RWPE2 (cell line): Measurements from ENCODE around the gene TMEM139.

Experiments
- ATAC-seq: fragments of 200-7000 bp; cut with Tn5 transposase; 3 replicates; pipeline ENCODE4 v1.9.1; 2021; ENCODE audit warnings: low read depth
- DNase-seq: peaks from one replicate; pipeline ENCODE4 v3.0.0-alpha.2; 2020; ENCODE audit warnings: low spot score
- H3K27ac ChIP-seq: fragments of 450-650 bp; 2 replicates; pipeline ENCODE4 v1.5.1; 2017; ENCODE audit warnings: mild to moderate bottlenecking; ENCODE audit not compliant: poor library complexity, severe bottlenecking
- H3K27me3 ChIP-seq: fragments of 250-450 bp; sonication (Bioruptor Pico); 2 replicates; pipeline ENCODE4 v1.5.1; 2021; ENCODE audit warnings: mild to moderate bottlenecking, moderate library complexity; ENCODE audit not compliant: insufficient read depth, poor library complexity, severe bottlenecking
- H3K36me3 ChIP-seq: fragments of 250-450 bp; sonication (Bioruptor Pico); 2 replicates; pipeline ENCODE4 v1.5.1; 2020; ENCODE audit warnings: low read depth, mild to moderate bottlenecking, moderate library complexity
- H3K4me1 ChIP-seq: fragments of 250-450 bp; sonication (Bioruptor Pico); 2 replicates; pipeline ENCODE4 v1.5.1; 2021; ENCODE audit warnings: mild to moderate bottlenecking, moderate library complexity; ENCODE audit not compliant: insufficient read depth, poor library complexity, severe bottlenecking
- H3K4me3 ChIP-seq: fragments of 250-450 bp; sonication (Bioruptor Pico); 2 replicates; pipeline ENCODE4 v1.5.1; 2021; ENCODE audit warnings: mild to moderate bottlenecking, moderate library complexity; ENCODE audit not compliant: severe bottlenecking
- H3K9me3 ChIP-seq: fragments of 250-450 bp; sonication (Bioruptor Pico); 2 replicates; pipeline ENCODE4 v1.5.1; 2021; ENCODE audit warnings: mild to moderate bottlenecking, moderate library complexity; ENCODE audit not compliant: severe bottlenecking
- CTCF ChIP-seq: fragments of 450-650 bp; IDR thresholded peaks from one replicate; pipeline ENCODE4 v1.5.1; 2017; ENCODE audit warnings: mild to moderate bottlenecking, moderate library complexity; ENCODE audit not compliant: poor library complexity, severe bottlenecking

The TMEM139 gene

GRCh38 chr7:143248761-143249354 is 35.9 kb upstream of the TMEM139 start:
- DNase-seq (no peak), ATAC-seq (peak; percentile 46; the same call in 2 of the 3 replicates)
- Histone ChIP-seq H3K27me3 (no peaks in the 10 kb centered on the region), H3K27ac (no peak overlapping the region), H3K9me3 (no peaks in the 10 kb centered on the region), H3K4me1 (peaks cover 17% of the 10 kb centered on the region), H3K36me3 (no peaks in the 10 kb centered on the region), H3K4me3 (no peak overlapping the region)
- no peak for TF ChIP-seq CTCF

- no peak overlapping the region for H3K27ac ChIP-seq
These were observed 34.6 kb upstream of the TMEM139 start for GRCh38 chr7:143250199-143250598.

GRCh38 chr7:143250822-143251221 is 33.9 kb upstream of the TMEM139 start:
- no peaks in the 10 kb centered on the region for H3K36me3 ChIP-seq
- H3K9me3 ChIP-seq, result peaks cover 2% of the 10 kb centered on the region
- H3K4me3 ChIP-seq, result no peak overlapping the region
- H3K27ac ChIP-seq, result no peak overlapping the region
- ATAC-seq (no peak), DNase-seq (no peak)
- H3K4me1 ChIP-seq, result peaks cover 3% of the 10 kb centered on the region
- no peaks in the 10 kb centered on the region for H3K27me3 ChIP-seq
- no peak for TF ChIP-seq CTCF

More at GRCh38 chr7:143250199-143250598, 34.6 kb upstream of the TMEM139 start:
- H3K36me3 ChIP-seq, result no peaks in the 10 kb centered on the region
- peaks cover 2% of the 10 kb centered on the region for H3K9me3 ChIP-seq
- no peaks in the 10 kb centered on the region for H3K27me3 ChIP-seq
- DNase-seq (no peak), ATAC-seq (no peak)
- H3K4me3 ChIP-seq, result no peak overlapping the region
- TF ChIP-seq CTCF, result no peak
- H3K4me1 ChIP-seq, result peaks cover 8% of the 10 kb centered on the region

GRCh38 chr7:143252006-143252405 is 32.8 kb upstream of the TMEM139 start:
- DNase-seq (no peak), ATAC-seq (no peak)
- Histone ChIP-seq H3K4me1 (peaks cover 3% of the 10 kb centered on the region), H3K4me3 (no peak overlapping the region), H3K27ac (no peak overlapping the region), H3K9me3 (peaks cover 2% of the 10 kb centered on the region), H3K36me3 (no peaks in the 10 kb centered on the region), H3K27me3 (no peaks in the 10 kb centered on the region)
- no peak for TF ChIP-seq CTCF

- no peak for ATAC-seq
- Histone ChIP-seq H3K4me3 (no peak overlapping the region), H3K36me3 (no peaks in the 10 kb centered on the region), H3K4me1 (peaks cover 11% of the 10 kb centered on the region), H3K27me3 (no peaks in the 10 kb centered on the region), H3K9me3 (peaks cover 2% of the 10 kb centered on the region), H3K27ac (no peak overlapping the region)
- no peak for DNase-seq
- no peak for TF ChIP-seq CTCF
These were observed 29.2 kb upstream of the TMEM139 start for GRCh38 chr7:143255564-143255963.
